Activated CD8-positive, alpha-beta T cell treated with anti-CD3 and anti-CD28 coated beads, Interleukin-2, amount 10 ng/mL, durations not matched to agents 7 days and 5 days (primary cell): ENCODE measurements around the gene GRK3. TPM values are rescaled to one million over a fixed set of nuclear protein-coding genes. Genes with fewer than 3 reads are reported as not detected.
A peak's percentile ranks its signal among the peaks of the same experiment; 100 is the strongest.

Experiments
- ATAC-seq: fragments of 150-1000 bp; cut with Tn5 transposase; one replicate; pipeline ENCODE4 v1.10.0; 2021; ENCODE audit warnings: moderate library complexity
- CTCF ChIA-PET: fragments of 350-600 bp; sonication (Branson Sonifier 250); formaldehyde crosslinking; loops from one replicate; lab custom pipeline; 2021; ENCODE audit warnings: antibody characterized with exemption; lab: Charles Lee
- POLR2A ChIA-PET: fragments of 350-600 bp; sonication (Branson Sonifier 250); formaldehyde crosslinking; loops from one replicate; lab custom pipeline; 2021; ENCODE audit warnings: antibody characterized with exemption; lab: Charles Lee
- DNase-seq: peaks from one replicate; pipeline ENCODE4 v3.0.0-alpha.2; 2020
- H3K27ac Mint-ChIP-seq: one replicate; pipeline ENCODE4 v1.8.0; 2021; ENCODE audit warnings: mild to moderate bottlenecking, mixed read lengths
- H3K27me3 Mint-ChIP-seq: one replicate; pipeline ENCODE4 v1.8.0; 2021; ENCODE audit warnings: low read depth, mixed read lengths
- H3K36me3 Mint-ChIP-seq: one replicate; pipeline ENCODE4 v1.8.0; 2021; ENCODE audit warnings: low read depth, mixed read lengths
- H3K4me1 Mint-ChIP-seq: one replicate; pipeline ENCODE4 v1.8.0; 2021; ENCODE audit warnings: low read depth, mixed read lengths
- H3K4me3 Mint-ChIP-seq: one replicate; pipeline ENCODE4 v1.8.0; 2021; ENCODE audit warnings: mild to moderate bottlenecking, mixed read lengths
- H3K9me3 Mint-ChIP-seq: one replicate; pipeline ENCODE4 v1.8.0; 2022; ENCODE audit warnings: mixed read lengths; ENCODE audit not compliant: insufficient read depth
- total RNA-seq, 2 experiments: library from RNA; stranded (reverse); gene quantifications; one replicate each; pipeline ENCODE4 v1.2.3, GENCODE V29; 2021

GRK3 gene
- total RNA-seq, 2 experiments from 2014 or later: 35.0 to 36.6 TPM

DNA sequence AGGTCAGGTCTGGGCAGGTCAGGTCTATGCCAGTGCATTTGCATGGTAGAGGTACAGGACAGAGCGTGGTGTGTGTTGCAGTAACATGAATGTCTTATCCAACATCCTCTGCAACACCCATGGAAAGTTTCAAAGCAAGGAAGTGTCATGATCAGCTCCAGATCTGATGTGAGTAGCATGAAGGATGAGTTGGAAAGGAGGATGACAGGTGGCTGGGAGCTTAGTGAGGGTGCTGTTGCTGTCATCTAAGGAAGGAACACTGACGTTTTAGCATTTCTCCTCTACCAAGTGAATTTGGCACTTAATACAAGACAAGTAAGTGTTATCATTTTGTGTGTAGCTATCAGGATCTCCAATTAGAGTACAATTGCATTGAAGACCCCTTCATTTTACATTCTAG, 65.1 kb downstream of the GRK3 start:
- H3K27ac Mint-ChIP-seq: no peak overlapping the region
- ChIA-PET CTCF (no interaction called here), POLR2A (no interaction called here)
- peaks cover under 1% of the 10 kb centered on the region for H3K36me3 Mint-ChIP-seq
- DNase-seq (no peak), ATAC-seq (no peak)
- no peaks in the 10 kb centered on the region for H3K27me3 Mint-ChIP-seq
- H3K9me3 Mint-ChIP-seq: no peaks in the 10 kb centered on the region
- H3K4me3 Mint-ChIP-seq: no peak overlapping the region
- H3K4me1 Mint-ChIP-seq: peaks cover 2% of the 10 kb centered on the region

DNA sequence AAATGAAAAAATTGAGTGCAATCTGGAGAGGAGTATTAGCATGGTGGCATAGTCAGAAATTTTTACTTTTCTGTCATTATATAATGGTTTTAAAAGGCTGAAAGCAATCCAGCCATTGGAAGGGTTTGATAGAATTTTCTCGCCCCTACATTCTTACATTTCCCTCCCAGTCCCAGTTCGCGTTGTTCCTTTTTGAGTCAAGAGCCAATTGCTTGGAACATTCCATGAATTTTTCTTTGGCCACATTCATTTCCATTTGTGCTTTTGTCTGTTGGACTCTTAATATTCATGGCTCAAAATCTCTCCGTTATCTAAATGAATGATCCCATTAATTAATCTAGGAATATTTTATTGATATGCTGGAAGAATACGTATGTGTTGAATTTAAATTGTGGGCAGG, 66.0 kb downstream of the GRK3 start:
- H3K27me3 Mint-ChIP-seq: no peaks in the 10 kb centered on the region
- ChIA-PET CTCF (no interaction called here), POLR2A (no interaction called here)
- ATAC-seq (no peak), DNase-seq (no peak)
- H3K36me3 Mint-ChIP-seq: peaks cover 2% of the 10 kb centered on the region
- H3K9me3 Mint-ChIP-seq: no peaks in the 10 kb centered on the region
- H3K4me1 Mint-ChIP-seq: peaks cover 2% of the 10 kb centered on the region
- no peak overlapping the region for H3K4me3 Mint-ChIP-seq
- no peak overlapping the region for H3K27ac Mint-ChIP-seq

DNA sequence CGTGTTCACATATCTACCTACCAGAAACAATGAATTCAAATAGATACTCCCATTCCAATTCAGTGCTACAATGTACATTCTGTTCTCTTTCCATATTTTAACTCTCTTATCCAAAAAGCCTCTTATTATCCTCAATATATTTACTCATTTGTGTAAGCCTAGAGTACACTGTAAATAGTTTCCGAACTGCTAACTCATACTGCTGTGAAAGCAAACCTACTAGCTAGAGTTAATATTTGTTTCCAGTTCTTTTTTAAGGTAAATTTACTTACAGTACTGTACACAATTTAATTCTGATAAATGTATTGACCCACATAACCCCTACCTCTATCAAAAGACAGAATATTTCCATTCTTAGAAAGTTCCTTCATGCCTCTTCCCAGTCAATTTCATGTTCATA, 71.8 kb downstream of the GRK3 start:
- H3K9me3 Mint-ChIP-seq: peaks cover 12% of the 10 kb centered on the region
- H3K4me3 Mint-ChIP-seq: no peak overlapping the region
- ChIA-PET POLR2A (interaction anchor here (0.8 kb wide), 1 partner anchor 9 kb away, joined by 3 read pairs; no protein-coding TSS in a partner anchor), CTCF (interaction anchor here (1.1 kb wide), 1 partner anchor 18 kb away, joined by 3 read pairs; no protein-coding TSS in a partner anchor)
- ATAC-seq (no peak), DNase-seq (no peak)
- no peaks in the 10 kb centered on the region for H3K27me3 Mint-ChIP-seq
- peaks cover 33% of the 10 kb centered on the region for H3K36me3 Mint-ChIP-seq
- no peak overlapping the region for H3K27ac Mint-ChIP-seq
- peaks cover 3% of the 10 kb centered on the region for H3K4me1 Mint-ChIP-seq

DNA sequence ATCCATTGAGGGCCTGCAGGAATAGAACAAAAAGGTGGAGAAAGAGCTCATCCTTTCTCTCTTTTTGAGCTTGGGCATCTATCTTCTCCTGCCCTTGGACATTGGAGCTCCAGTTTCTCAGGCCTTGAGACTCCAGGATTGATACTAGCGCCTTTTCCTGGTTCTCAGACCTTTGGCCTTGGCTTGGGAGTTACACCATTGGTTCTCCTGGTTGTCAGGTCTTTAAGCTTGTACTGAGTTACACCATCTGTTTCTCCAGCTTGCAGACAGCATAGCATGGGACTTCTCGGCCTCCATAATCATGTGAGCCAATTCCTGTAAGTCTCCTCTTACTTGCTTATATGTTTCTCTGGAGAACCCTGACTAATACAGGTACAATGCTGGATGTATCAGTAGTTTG, 72.6 kb downstream of the GRK3 start:
- ChIA-PET CTCF (interaction anchor here (1.1 to 1.2 kb wide), 2 partner anchors 17 to 69 kb away, joined by 3 read pairs; no protein-coding TSS in a partner anchor), POLR2A (interaction anchor here (0.8 kb wide), 1 partner anchor 9 kb away, joined by 3 read pairs; no protein-coding TSS in a partner anchor)
- Mint-ChIP-seq H3K4me3 (no peak overlapping the region), H3K27ac (no peak overlapping the region), H3K4me1 (peaks cover 10% of the 10 kb centered on the region), H3K9me3 (peaks cover 12% of the 10 kb centered on the region), H3K27me3 (no peaks in the 10 kb centered on the region), H3K36me3 (peaks cover 40% of the 10 kb centered on the region)
- DNase-seq (no peak), ATAC-seq (no peak)

DNA sequence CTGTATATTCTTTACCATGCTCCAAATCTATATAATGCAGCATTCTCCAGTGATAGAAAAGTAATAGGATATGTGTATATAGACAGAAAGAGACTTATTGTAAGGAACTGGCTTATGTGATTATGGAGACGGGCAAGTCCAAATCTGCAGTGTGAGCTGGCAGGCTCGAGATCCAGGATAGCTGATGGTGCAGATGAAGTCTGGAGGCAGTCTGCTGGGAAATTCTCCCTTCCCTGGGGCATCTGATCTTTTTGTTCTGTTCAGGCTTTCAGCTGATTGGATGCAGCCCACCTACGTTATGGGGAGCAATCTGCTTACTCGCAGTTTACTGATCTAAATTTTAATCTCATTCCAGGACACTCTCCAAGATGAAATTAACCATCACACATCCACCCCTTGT, 73.2 kb downstream of the GRK3 start:
- no peak overlapping the region for H3K4me3 Mint-ChIP-seq
- CTCF ChIA-PET: interaction anchor here (1.2 kb wide), 1 partner anchor 70 kb away, joined by 3 read pairs; no protein-coding TSS in a partner anchor
- peaks cover 13% of the 10 kb centered on the region for H3K4me1 Mint-ChIP-seq
- no peak for DNase-seq
- no peak for ATAC-seq
- peaks cover 12% of the 10 kb centered on the region for H3K9me3 Mint-ChIP-seq
- H3K36me3 Mint-ChIP-seq: peaks cover 43% of the 10 kb centered on the region
- H3K27me3 Mint-ChIP-seq: no peaks in the 10 kb centered on the region
- POLR2A ChIA-PET: no interaction called here
- H3K27ac Mint-ChIP-seq: no peak overlapping the region

DNA sequence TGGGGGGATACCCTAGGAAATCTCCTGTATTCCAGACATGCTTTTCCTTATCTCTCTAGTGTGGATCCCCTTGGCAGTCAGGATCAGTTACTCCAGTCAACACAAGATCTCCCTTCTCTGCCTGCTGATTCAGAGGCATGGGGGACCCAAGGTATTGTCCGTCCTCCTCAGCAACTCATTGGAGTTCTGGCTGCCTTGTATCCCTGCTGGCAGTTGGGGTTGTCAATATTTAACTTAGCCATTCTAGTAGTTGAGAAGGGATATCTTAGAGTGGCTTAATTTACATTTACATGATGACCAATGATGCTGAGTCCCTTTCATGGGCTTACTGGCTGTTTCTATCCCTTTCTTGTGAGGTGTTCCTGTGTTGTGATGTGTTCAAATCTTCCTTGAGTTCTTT, 74.2 kb downstream of the GRK3 start:
- H3K27me3 Mint-ChIP-seq: no peaks in the 10 kb centered on the region
- ATAC-seq (no peak), DNase-seq (no peak)
- H3K4me3 Mint-ChIP-seq: no peak overlapping the region
- CTCF ChIA-PET: no interaction called here
- peaks cover 17% of the 10 kb centered on the region for H3K4me1 Mint-ChIP-seq
- peaks cover 12% of the 10 kb centered on the region for H3K9me3 Mint-ChIP-seq
- no peak overlapping the region for H3K27ac Mint-ChIP-seq
- peaks cover 49% of the 10 kb centered on the region for H3K36me3 Mint-ChIP-seq
- POLR2A ChIA-PET: no interaction called here

DNA sequence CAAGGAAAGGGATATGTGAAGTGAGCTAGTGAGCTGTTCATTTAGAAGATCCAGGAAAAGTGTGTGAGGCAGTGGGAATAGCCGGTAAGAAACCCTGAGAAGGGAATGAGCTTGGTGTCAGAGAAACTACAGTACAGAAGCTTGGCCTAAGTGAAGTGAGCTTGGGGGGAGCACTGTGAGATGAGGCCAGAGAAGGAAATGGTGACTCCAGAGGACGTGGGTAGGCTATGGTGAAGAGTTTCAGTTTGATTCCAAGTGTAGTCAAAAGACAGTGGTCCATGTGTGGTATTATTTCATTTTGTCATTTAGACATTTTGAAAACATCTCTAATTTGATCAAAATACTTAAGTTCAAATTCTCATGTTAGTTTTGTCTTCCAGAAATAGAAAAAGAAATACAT, 77.2 kb downstream of the GRK3 start:
- Mint-ChIP-seq H3K4me1 (peaks cover 24% of the 10 kb centered on the region), H3K9me3 (peaks cover 12% of the 10 kb centered on the region), H3K27me3 (no peaks in the 10 kb centered on the region), H3K27ac (peak overlapping the region; percentile 23), H3K4me3 (no peak overlapping the region), H3K36me3 (peaks cover 60% of the 10 kb centered on the region)
- ChIA-PET POLR2A (interaction anchor here (0.6 kb wide), 1 partner anchor 70 kb away, joined by 3 read pairs; no protein-coding TSS in a partner anchor), CTCF (no interaction called here)
- ATAC-seq: no peak
- DNase-seq: no peak

DNA sequence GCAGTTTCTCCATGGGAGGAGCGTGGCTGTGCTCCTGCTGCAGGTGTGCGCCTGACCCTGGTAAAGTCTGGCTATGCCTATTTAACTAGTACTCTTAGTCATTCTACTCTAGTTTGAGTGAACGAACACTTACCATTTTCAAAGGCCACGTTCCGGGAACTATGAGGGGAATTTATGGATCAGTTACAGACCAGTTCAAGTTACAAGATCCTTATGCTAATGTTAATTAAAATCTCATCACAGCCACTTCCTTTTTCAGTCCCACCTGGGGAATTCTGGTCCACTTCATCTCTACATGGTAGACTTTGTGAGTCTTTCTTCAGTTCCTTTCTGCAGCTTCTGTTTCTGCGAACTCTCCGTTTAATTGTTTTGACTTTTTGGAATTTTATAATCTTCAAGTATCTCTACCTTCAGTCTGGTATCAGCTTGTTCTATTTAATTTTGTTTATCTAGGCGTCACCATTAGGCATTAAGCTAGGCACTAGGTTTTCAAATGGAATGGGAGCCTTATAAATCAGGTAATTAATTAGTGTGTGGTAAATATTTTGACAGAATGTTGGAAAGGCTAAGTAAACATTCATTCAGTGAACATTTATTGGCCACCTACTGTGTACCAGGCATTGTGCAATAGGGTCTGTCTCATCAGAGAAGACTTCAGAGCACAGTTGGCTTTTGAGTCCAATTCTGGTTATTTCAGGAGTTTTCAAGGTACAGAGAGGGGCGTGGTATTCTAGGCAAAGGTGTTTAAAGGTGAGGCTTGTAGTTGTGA, 78.9 kb downstream of the GRK3 start:
- Mint-ChIP-seq H3K36me3 (peaks cover 58% of the 10 kb centered on the region), H3K4me3 (no peak overlapping the region), H3K27ac (no peak overlapping the region), H3K4me1 (peaks cover 24% of the 10 kb centered on the region), H3K9me3 (peaks cover 9% of the 10 kb centered on the region), H3K27me3 (no peaks in the 10 kb centered on the region)
- DNase-seq (no peak), ATAC-seq (no peak)
- ChIA-PET POLR2A (no interaction called here), CTCF (interaction anchor here (0.7 kb wide), 2 partner anchors 10 to 129 kb away, joined by 3 read pairs; no protein-coding TSS in a partner anchor)

DNA sequence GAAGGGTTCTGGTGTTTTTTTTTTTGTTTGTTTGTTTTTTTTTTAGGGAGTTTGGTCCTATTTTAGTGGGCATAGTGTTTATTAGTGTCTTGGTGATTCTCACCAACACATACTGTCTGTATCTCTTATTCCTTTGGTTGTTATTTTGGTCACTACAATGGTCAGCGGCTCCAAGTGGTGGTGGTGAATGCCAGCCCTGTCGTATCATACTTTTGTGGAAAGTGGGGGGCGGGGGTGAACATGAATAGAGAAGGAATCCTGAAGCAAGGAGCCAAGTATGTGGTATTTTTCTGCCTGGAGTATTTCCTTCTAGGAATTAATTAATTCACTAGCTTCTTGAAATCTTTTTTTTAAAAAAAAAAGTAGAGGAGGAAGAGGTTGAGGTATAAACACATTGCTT, 79.6 kb downstream of the GRK3 start:
- Mint-ChIP-seq H3K27me3 (no peaks in the 10 kb centered on the region), H3K9me3 (peaks cover 6% of the 10 kb centered on the region), H3K4me3 (no peak overlapping the region), H3K36me3 (peaks cover 56% of the 10 kb centered on the region), H3K4me1 (peaks cover 24% of the 10 kb centered on the region), H3K27ac (no peak overlapping the region)
- DNase-seq (no peak), ATAC-seq (no peak)
- CTCF ChIA-PET: interaction anchor here (0.7 to 1.3 kb wide), 3 partner anchors 9 to 100 kb away, joined by 3 to 6 read pairs (median 3); no protein-coding TSS in a partner anchor
- POLR2A ChIA-PET: no interaction called here

DNA sequence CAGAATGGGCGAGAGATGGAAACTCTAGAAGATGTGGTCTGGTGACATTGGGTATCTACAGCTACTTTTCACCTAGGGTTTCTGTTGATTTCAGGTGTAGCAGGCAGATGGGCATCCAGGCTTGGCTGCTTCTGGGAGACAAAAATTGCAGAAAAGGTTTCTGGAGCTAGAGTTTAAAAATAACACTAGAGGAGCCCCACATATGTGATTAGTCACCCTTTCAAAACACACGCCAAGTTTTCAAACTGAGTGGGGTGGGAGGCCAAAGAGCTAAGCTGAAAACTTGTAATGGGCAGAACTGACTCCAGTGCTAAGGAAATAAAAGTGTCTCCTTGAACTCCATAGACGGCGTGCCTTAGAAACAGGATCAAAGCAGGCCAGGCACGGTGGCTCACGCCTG, 80.8 kb downstream of the GRK3 start:
- H3K27ac Mint-ChIP-seq: no peak overlapping the region
- H3K4me3 Mint-ChIP-seq: no peak overlapping the region
- POLR2A ChIA-PET: interaction anchor here (1.2 kb wide), 1 partner anchor 9 kb away, joined by 3 read pairs; no protein-coding TSS in a partner anchor
- DNase-seq: no peak
- ATAC-seq: no peak
- peaks cover 1% of the 10 kb centered on the region for H3K9me3 Mint-ChIP-seq
- CTCF ChIA-PET: interaction anchor here (0.6 to 1.6 kb wide), 3 partner anchors 14 to 198 kb away, joined by 3 to 6 read pairs (median 3); no protein-coding TSS in a partner anchor
- H3K27me3 Mint-ChIP-seq: no peaks in the 10 kb centered on the region
- peaks cover 24% of the 10 kb centered on the region for H3K4me1 Mint-ChIP-seq
- H3K36me3 Mint-ChIP-seq: peaks cover 47% of the 10 kb centered on the region

DNA sequence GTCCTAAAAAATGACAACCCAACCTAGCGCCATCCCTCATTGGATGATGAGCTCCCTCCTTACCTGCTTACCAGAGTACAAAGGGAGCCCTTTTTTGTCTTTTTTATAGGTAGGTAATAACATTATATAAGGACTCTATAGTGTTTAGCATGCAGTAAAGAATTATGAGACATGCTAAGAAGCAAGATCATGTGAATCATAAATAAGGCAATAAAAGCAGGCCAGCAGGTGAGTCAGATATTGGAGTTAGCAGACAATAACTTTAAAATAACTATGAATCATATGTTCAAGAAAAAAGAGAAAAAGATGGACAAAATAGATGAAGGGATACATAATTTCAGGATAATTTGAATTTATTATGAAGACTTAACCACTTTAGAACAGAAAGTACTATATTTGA, 81.5 kb downstream of the GRK3 start:
- POLR2A ChIA-PET: interaction anchor here (1.2 kb wide), 1 partner anchor 9 kb away, joined by 3 read pairs; no protein-coding TSS in a partner anchor
- ATAC-seq: no peak

DNA sequence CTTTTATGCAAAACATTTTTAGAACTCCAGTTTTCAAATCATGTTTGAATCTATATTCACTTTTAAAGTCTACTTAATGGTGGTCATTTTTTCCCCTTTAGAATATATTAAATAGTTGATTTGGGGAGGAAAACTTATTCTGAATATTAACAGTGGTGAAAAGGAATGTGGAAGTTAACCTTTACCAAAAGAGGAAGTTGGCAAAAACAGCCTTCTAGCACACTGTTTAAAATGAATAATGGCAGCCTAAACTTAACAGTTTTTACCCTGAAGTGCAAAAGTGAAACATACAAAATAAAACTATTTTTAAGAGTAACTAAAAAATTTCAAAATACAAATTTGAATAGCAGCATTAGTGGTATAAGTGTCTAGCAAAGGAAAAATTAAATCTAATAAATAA, 86.4 kb downstream of the GRK3 start:
- Mint-ChIP-seq H3K9me3 (no peaks in the 10 kb centered on the region), H3K4me1 (peaks cover 5% of the 10 kb centered on the region), H3K27me3 (no peaks in the 10 kb centered on the region), H3K27ac (no peak overlapping the region), H3K4me3 (no peak overlapping the region), H3K36me3 (peaks cover 36% of the 10 kb centered on the region)
- ChIA-PET CTCF (no interaction called here), POLR2A (no interaction called here)
- ATAC-seq: no peak
- no peak for DNase-seq

More for the DNA sequence above, 81.5 kb downstream of the GRK3 start:
- Mint-ChIP-seq H3K36me3 (peaks cover 47% of the 10 kb centered on the region), H3K9me3 (no peaks in the 10 kb centered on the region), H3K4me1 (peaks cover 25% of the 10 kb centered on the region), H3K4me3 (no peak overlapping the region), H3K27me3 (no peaks in the 10 kb centered on the region), H3K27ac (no peak overlapping the region)
- CTCF ChIA-PET: interaction anchor here (1.6 kb wide), 1 partner anchor 13 kb away, joined by 3 read pairs; no protein-coding TSS in a partner anchor
- no peak for DNase-seq
